WTC11 (cell line): ENCODE data around the gene ARHGAP40. TPM values are rescaled to one million over a fixed set of nuclear protein-coding genes. Genes with fewer than 3 reads are reported as not detected.
A peak's percentile ranks its signal among the peaks of the same experiment; 100 is the strongest.

Experiments
- ATAC-seq: fragments of 200-7000 bp; cut with Tn5 transposase; 2 replicates; pipeline ENCODE4 v1.10.0; 2021; ENCODE audit warnings: mild to moderate bottlenecking, moderate library complexity
- CTCF ChIA-PET: fragments of 300-600 bp; sonication (Branson Sonifier 250); formaldehyde crosslinking; loops from one replicate; lab custom pipeline; 2021; ENCODE audit warnings: antibody characterized with exemption; lab: Charles Lee
- POLR2A ChIA-PET: fragments of 350-600 bp; sonication (Branson Sonifier 250); formaldehyde crosslinking; loops from one replicate; lab custom pipeline; 2021; ENCODE audit warnings: antibody characterized with exemption; lab: Charles Lee
- DNase-seq: peaks from one replicate; pipeline ENCODE4 v3.0.0; 2021; ENCODE audit warnings: low spot score
- H3K27ac Mint-ChIP-seq: 2 replicates; pipeline ENCODE4 v1.8.0; 2021; ENCODE audit warnings: mixed read lengths
- H3K27me3 Mint-ChIP-seq: 2 replicates; pipeline ENCODE4 v1.8.0; 2021; ENCODE audit warnings: low read depth, mild to moderate bottlenecking, moderate library complexity, mixed read lengths
- H3K36me3 Mint-ChIP-seq: 2 replicates; pipeline ENCODE4 v1.8.0; 2021; ENCODE audit warnings: mixed read lengths
- H3K4me1 Mint-ChIP-seq: 2 replicates; pipeline ENCODE4 v1.8.0; 2022; ENCODE audit warnings: mixed read lengths
- H3K4me3 Mint-ChIP-seq: 2 replicates; pipeline ENCODE4 v1.8.0; 2021; ENCODE audit warnings: mild to moderate bottlenecking, moderate library complexity, mixed read lengths
- H3K9me3 Mint-ChIP-seq: 2 replicates; pipeline ENCODE4 v1.8.0; 2021; ENCODE audit warnings: mixed read lengths
- CBFB ChIP-seq: sonication (generic); formaldehyde crosslinking; IDR thresholded peaks from 2 replicates; pipeline ENCODE4 v1.8.1; 2022; ENCODE audit warnings: mild to moderate bottlenecking, low read depth, missing genetic modification reagents
- CREB1 ChIP-seq: sonication (generic); formaldehyde crosslinking; IDR thresholded peaks from 2 replicates; pipeline ENCODE4 v1.8.0; 2023; ENCODE audit warnings: mild to moderate bottlenecking, missing genetic modification reagents
- E2F4 ChIP-seq: sonication (generic); formaldehyde crosslinking; IDR thresholded peaks from 2 replicates; pipeline ENCODE4 v1.8.1; 2022; ENCODE audit warnings: low read depth, mild to moderate bottlenecking, moderate library complexity, missing genetic modification reagents, borderline replicate concordance
- E2F5 ChIP-seq: sonication (generic); formaldehyde crosslinking; IDR thresholded peaks from 2 replicates; pipeline ENCODE4 v1.8.1; 2022; ENCODE audit warnings: mild to moderate bottlenecking, moderate library complexity, missing genetic modification reagents
- ELF4 ChIP-seq: sonication (generic); formaldehyde crosslinking; IDR thresholded peaks from 2 replicates; pipeline ENCODE4 v1.8.1; 2022; ENCODE audit warnings: low read depth, mild to moderate bottlenecking, moderate library complexity, missing genetic modification reagents
- FOXJ3 ChIP-seq: sonication (generic); formaldehyde crosslinking; IDR thresholded peaks from 2 replicates; pipeline ENCODE4 v1.9.0; 2021; ENCODE audit warnings: missing genetic modification reagents, mild to moderate bottlenecking, borderline replicate concordance
- GRHL2 ChIP-seq: fragments of 250-450 bp; sonication (Bioruptor Pico); IDR thresholded peaks from 2 replicates; pipeline ENCODE4 v1.8.0; 2022; ENCODE audit warnings: mild to moderate bottlenecking, moderate library complexity; ENCODE audit not compliant: insufficient replicate concordance, severe bottlenecking
- IRF2 ChIP-seq: sonication (generic); formaldehyde crosslinking; IDR thresholded peaks from 2 replicates; pipeline ENCODE4 v1.8.0; 2022; ENCODE audit warnings: low read depth, missing genetic modification reagents, borderline replicate concordance
- JAZF1 ChIP-seq: fragments of 250-450 bp; sonication (Bioruptor Pico); IDR thresholded peaks from 2 replicates; pipeline ENCODE4 v1.9.0; 2021; ENCODE audit warnings: moderate library complexity, mild to moderate bottlenecking, inconsistent platforms
- KAT7 ChIP-seq: sonication (generic); formaldehyde crosslinking; IDR thresholded peaks from 2 replicates; pipeline ENCODE4 v1.8.1; 2023; ENCODE audit warnings: missing genetic modification reagents, mild to moderate bottlenecking, borderline replicate concordance
- MAX ChIP-seq: sonication (generic); formaldehyde crosslinking; IDR thresholded peaks from 2 replicates; pipeline ENCODE4 v1.8.0; 2022; ENCODE audit warnings: mild to moderate bottlenecking, missing genetic modification reagents
- SP1 ChIP-seq: sonication (generic); formaldehyde crosslinking; conservative IDR thresholded peaks from 2 replicates; pipeline ENCODE4 v1.8.1; 2022; ENCODE audit warnings: missing genetic modification reagents
- TEAD4 ChIP-seq: sonication (generic); formaldehyde crosslinking; IDR thresholded peaks from 2 replicates; pipeline ENCODE4 v1.8.0; 2022; ENCODE audit warnings: mild to moderate bottlenecking, missing genetic modification reagents
- ZBTB21 ChIP-seq: sonication (generic); formaldehyde crosslinking; IDR thresholded peaks from 2 replicates; pipeline ENCODE4 v1.8.1; 2023; ENCODE audit warnings: mild to moderate bottlenecking, missing genetic modification reagents, borderline replicate concordance
- ZNF138 ChIP-seq: sonication (generic); formaldehyde crosslinking; conservative IDR thresholded peaks from 2 replicates; pipeline ENCODE4 v1.8.1; 2022; ENCODE audit warnings: mild to moderate bottlenecking, moderate library complexity, missing genetic modification reagents
- ZNF219 ChIP-seq: sonication (generic); formaldehyde crosslinking; IDR thresholded peaks from 2 replicates; pipeline ENCODE4 v1.8.0; 2023; ENCODE audit warnings: missing genetic modification reagents, mild to moderate bottlenecking, borderline replicate concordance
- ZNF232 ChIP-seq: sonication (generic); formaldehyde crosslinking; IDR thresholded peaks from 2 replicates; pipeline ENCODE4 v1.8.0; 2022; ENCODE audit warnings: mild to moderate bottlenecking, missing genetic modification reagents
- ZNF263 ChIP-seq: sonication (generic); formaldehyde crosslinking; IDR thresholded peaks from 2 replicates; pipeline ENCODE4 v1.8.1; 2022; ENCODE audit warnings: low read depth, mild to moderate bottlenecking, moderate library complexity, missing genetic modification reagents
- ZNF317 ChIP-seq: sonication (generic); formaldehyde crosslinking; IDR thresholded peaks from 2 replicates; pipeline ENCODE4 v1.8.1; 2023; ENCODE audit warnings: low read depth, mild to moderate bottlenecking, moderate library complexity, missing genetic modification reagents, borderline replicate concordance
- ZNF396 ChIP-seq: fragments of 250-450 bp; sonication (Bioruptor Pico); IDR thresholded peaks from 2 replicates; pipeline ENCODE4 v1.8.0; 2021; ENCODE audit warnings: mild to moderate bottlenecking, moderate library complexity, borderline replicate concordance
- ZNF423 ChIP-seq: fragments of 250-450 bp; sonication (Bioruptor Pico); IDR thresholded peaks from 2 replicates; pipeline ENCODE4 v2.1.2; 2022; ENCODE audit warnings: mild to moderate bottlenecking, moderate library complexity
- total RNA-seq: library from RNA; stranded (reverse); gene quantifications from 3 replicates; pipeline ENCODE4 v1.2.3, GENCODE V29; 2021
- TF ChIP-seq, protein P1 (sequence below): sonication (generic); formaldehyde crosslinking; IDR thresholded peaks from 2 replicates; pipeline ENCODE4 v1.8.0; 2022; ENCODE audit warnings: missing genetic modification reagents
- TF ChIP-seq, protein P2 (sequence below): fragments of 250-450 bp; sonication (Bioruptor Pico); IDR thresholded peaks from 2 replicates; pipeline ENCODE4 v1.9.0; 2021; ENCODE audit warnings: mild to moderate bottlenecking
- TF ChIP-seq, protein P3 (sequence below): sonication (generic); formaldehyde crosslinking; IDR thresholded peaks from 2 replicates; pipeline ENCODE4 v1.8.1; 2023; ENCODE audit warnings: mild to moderate bottlenecking, missing genetic modification reagents, borderline replicate concordance
- TF ChIP-seq, protein P4 (sequence below): sonication (generic); formaldehyde crosslinking; IDR thresholded peaks from 2 replicates; pipeline ENCODE4 v1.8.1; 2022; ENCODE audit warnings: missing genetic modification reagents, borderline replicate concordance

The ARHGAP40 gene
- total RNA-seq, 1 experiment from 2014 or later = 0.72 TPM

GRCh38 chr20:38602185-38602581 is 574 bp downstream of the ARHGAP40 start:
- no peak for TF ChIP-seq ZNF423
- no peak for TF ChIP-seq IRF2 (CRISPR knock-in tag)
- no peak for TF ChIP-seq KAT7
- TF ChIP-seq MAX (CRISPR knock-in tag) = no peak
- no peak for TF ChIP-seq CREB1 (CRISPR knock-in tag)
- TF ChIP-seq ZNF232 (CRISPR knock-in tag) = no peak
- TF ChIP-seq FOXJ3 (CRISPR knock-in tag) = no peak
- TF ChIP-seq ZNF396 = no peak
- TF ChIP-seq ZNF219 (CRISPR knock-in tag) = no peak
- no peak for TF ChIP-seq ZNF317 (CRISPR knock-in tag)
- TF ChIP-seq, protein P1, sequence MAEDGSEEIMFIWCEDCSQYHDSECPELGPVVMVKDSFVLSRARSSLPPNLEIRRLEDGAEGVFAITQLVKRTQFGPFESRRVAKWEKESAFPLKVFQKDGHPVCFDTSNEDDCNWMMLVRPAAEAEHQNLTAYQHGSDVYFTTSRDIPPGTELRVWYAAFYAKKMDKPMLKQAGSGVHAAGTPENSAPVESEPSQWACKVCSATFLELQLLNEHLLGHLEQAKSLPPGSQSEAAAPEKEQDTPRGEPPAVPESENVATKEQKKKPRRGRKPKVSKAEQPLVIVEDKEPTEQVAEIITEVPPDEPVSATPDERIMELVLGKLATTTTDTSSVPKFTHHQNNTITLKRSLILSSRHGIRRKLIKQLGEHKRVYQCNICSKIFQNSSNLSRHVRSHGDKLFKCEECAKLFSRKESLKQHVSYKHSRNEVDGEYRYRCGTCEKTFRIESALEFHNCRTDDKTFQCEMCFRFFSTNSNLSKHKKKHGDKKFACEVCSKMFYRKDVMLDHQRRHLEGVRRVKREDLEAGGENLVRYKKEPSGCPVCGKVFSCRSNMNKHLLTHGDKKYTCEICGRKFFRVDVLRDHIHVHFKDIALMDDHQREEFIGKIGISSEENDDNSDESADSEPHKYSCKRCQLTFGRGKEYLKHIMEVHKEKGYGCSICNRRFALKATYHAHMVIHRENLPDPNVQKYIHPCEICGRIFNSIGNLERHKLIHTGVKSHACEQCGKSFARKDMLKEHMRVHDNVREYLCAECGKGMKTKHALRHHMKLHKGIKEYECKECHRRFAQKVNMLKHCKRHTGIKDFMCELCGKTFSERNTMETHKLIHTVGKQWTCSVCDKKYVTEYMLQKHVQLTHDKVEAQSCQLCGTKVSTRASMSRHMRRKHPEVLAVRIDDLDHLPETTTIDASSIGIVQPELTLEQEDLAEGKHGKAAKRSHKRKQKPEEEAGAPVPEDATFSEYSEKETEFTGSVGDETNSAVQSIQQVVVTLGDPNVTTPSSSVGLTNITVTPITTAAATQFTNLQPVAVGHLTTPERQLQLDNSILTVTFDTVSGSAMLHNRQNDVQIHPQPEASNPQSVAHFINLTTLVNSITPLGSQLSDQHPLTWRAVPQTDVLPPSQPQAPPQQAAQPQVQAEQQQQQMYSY (CRISPR knock-in tag) = no peak
- TF ChIP-seq SP1 (CRISPR knock-in tag) = no peak
- TF ChIP-seq GRHL2 (CRISPR knock-in tag) = no peak
- no peak for TF ChIP-seq ZNF138 (CRISPR knock-in tag)
- TF ChIP-seq ELF4 (CRISPR knock-in tag) = no peak
- TF ChIP-seq TEAD4 (CRISPR knock-in tag) = no peak
- no peak for TF ChIP-seq E2F4 (CRISPR knock-in tag)
- POLR2A ChIA-PET = no interaction called here
- H3K9me3 Mint-ChIP-seq = peaks cover 16% of the 10 kb centered on the region
- peaks cover 10% of the 10 kb centered on the region for H3K36me3 Mint-ChIP-seq
- H3K4me1 Mint-ChIP-seq = peaks cover 30% of the 10 kb centered on the region
- no peak for DNase-seq
- peak; percentile 33 for ATAC-seq
- H3K27me3 Mint-ChIP-seq = peaks cover 32% of the 10 kb centered on the region
- CTCF ChIA-PET = no interaction called here
- H3K4me3 Mint-ChIP-seq = peak overlapping the region; percentile 68
- no peak overlapping the region for H3K27ac Mint-ChIP-seq

- H3K9me3 Mint-ChIP-seq = peaks cover 5% of the 10 kb centered on the region
- peaks cover under 1% of the 10 kb centered on the region for H3K36me3 Mint-ChIP-seq
- H3K4me1 Mint-ChIP-seq = peaks cover 41% of the 10 kb centered on the region
- no peak overlapping the region for H3K4me3 Mint-ChIP-seq
- ChIA-PET CTCF (no interaction called here), POLR2A (no interaction called here)
- DNase-seq = no peak
- H3K27ac Mint-ChIP-seq = no peak overlapping the region
- ATAC-seq = no peak
- peaks cover 25% of the 10 kb centered on the region for H3K27me3 Mint-ChIP-seq
- TF ChIP-seq, protein P2, sequence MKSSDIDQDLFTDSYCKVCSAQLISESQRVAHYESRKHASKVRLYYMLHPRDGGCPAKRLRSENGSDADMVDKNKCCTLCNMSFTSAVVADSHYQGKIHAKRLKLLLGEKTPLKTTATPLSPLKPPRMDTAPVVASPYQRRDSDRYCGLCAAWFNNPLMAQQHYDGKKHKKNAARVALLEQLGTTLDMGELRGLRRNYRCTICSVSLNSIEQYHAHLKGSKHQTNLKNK (CRISPR knock-in tag) = no peak
- TF ChIP-seq CREB1 (CRISPR knock-in tag) = no peak
- TF ChIP-seq CBFB (CRISPR knock-in tag) = no peak
- TF ChIP-seq ZBTB21 (CRISPR knock-in tag) = no peak
- TF ChIP-seq, protein P3, sequence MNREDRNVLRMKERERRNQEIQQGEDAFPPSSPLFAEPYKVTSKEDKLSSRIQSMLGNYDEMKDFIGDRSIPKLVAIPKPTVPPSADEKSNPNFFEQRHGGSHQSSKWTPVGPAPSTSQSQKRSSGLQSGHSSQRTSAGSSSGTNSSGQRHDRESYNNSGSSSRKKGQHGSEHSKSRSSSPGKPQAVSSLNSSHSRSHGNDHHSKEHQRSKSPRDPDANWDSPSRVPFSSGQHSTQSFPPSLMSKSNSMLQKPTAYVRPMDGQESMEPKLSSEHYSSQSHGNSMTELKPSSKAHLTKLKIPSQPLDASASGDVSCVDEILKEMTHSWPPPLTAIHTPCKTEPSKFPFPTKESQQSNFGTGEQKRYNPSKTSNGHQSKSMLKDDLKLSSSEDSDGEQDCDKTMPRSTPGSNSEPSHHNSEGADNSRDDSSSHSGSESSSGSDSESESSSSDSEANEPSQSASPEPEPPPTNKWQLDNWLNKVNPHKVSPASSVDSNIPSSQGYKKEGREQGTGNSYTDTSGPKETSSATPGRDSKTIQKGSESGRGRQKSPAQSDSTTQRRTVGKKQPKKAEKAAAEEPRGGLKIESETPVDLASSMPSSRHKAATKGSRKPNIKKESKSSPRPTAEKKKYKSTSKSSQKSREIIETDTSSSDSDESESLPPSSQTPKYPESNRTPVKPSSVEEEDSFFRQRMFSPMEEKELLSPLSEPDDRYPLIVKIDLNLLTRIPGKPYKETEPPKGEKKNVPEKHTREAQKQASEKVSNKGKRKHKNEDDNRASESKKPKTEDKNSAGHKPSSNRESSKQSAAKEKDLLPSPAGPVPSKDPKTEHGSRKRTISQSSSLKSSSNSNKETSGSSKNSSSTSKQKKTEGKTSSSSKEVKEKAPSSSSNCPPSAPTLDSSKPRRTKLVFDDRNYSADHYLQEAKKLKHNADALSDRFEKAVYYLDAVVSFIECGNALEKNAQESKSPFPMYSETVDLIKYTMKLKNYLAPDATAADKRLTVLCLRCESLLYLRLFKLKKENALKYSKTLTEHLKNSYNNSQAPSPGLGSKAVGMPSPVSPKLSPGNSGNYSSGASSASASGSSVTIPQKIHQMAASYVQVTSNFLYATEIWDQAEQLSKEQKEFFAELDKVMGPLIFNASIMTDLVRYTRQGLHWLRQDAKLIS (CRISPR knock-in tag) = no peak
- TF ChIP-seq, protein P4, sequence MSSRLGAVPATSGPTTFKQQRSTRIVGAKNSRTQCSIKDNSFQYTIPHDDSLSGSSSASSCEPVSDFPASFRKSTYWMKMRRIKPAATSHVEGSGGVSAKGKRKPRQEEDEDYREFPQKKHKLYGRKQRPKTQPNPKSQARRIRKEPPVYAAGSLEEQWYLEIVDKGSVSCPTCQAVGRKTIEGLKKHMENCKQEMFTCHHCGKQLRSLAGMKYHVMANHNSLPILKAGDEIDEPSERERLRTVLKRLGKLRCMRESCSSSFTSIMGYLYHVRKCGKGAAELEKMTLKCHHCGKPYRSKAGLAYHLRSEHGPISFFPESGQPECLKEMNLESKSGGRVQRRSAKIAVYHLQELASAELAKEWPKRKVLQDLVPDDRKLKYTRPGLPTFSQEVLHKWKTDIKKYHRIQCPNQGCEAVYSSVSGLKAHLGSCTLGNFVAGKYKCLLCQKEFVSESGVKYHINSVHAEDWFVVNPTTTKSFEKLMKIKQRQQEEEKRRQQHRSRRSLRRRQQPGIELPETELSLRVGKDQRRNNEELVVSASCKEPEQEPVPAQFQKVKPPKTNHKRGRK (CRISPR knock-in tag) = no peak
- no peak for TF ChIP-seq JAZF1 (CRISPR knock-in tag)
- TF ChIP-seq TEAD4 (CRISPR knock-in tag) = no peak
- no peak for TF ChIP-seq ZNF263 (CRISPR knock-in tag)
- no peak for TF ChIP-seq E2F5 (CRISPR knock-in tag)
These were observed 1.7 kb downstream of the ARHGAP40 start for GRCh38 chr20:38603286-38603685.
